GM10847 (cell line): Measurements from ENCODE around the gene TIMM22.

ENCODE experiments used
- POLR2A ChIP-seq: IDR thresholded peaks from 2 replicates; pipeline ENCODE4 v1.6.1; 2011; ENCODE audit not compliant: insufficient read length; ENCODE audit errors: extremely low read depth

Gene TIMM22

GRCh38 chr17:996554-997344 is at the start of gene TIMM22:
TIMM22 (plus strand) TSS chr17:997129; CDS start chr17:997143, 14 bp downstream.
- TF ChIP-seq POLR2A = peak; percentile 91

DNA sequence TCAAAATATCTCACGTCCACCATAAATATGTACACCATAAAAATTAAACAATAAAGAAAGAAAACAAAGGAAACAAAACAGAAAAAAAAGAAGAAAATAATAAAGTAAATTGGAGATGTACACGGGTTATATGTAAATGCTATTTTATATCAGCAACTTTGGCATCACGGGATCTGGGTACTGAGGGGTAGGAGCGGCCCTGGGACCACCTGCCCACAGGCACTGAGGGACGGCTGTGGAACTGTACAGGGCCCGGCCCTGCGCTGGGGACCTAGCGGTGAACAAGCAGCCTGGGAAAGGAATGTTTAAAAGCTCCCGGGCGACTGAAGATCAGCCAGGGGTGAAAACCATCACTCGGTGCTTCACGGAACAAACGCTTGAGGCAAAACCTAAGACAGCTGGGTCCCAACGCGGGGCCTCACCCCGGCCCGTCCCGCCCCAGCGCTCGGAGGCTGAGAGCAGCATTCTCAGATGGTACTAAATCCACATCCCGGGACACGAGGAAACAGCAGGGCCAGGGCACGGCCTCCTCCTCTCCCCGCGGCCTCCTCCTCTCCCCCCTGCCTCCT is 48.6 kb upstream of the TIMM22 start:
- no peak for TF ChIP-seq POLR2A

- TF ChIP-seq POLR2A = no peak
These were observed 47.2 kb upstream of the TIMM22 start for GRCh38 chr17:949623-950303.

- no peak for TF ChIP-seq POLR2A
These were observed 45.4 kb upstream of the TIMM22 start for GRCh38 chr17:951325-952132.

DNA sequence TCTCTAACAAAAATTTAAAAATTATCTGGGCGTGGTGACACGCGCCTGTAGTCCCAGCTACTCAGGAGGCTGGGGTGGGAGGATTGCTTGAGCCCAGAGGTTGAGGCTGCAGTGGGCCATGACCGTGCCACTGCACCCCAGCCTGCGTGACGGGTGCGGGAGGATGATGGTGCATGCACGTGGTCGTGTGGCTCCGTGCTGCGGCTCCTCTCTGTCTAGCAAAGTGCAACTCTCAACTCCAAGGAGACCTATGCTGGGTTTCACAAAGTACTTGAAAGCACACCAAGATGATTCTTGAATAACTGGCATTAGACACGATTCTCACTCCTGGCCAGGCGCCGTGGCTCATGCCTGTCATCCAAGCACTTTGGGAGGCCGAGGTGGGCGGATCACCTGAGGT is 43.2 kb upstream of the TIMM22 start:
- no peak for TF ChIP-seq POLR2A

GRCh38 chr17:954431-955164 is 42.3 kb upstream of the TIMM22 start:
- TF ChIP-seq POLR2A = no peak

GRCh38 chr17:956905-957304 is 40.0 kb upstream of the TIMM22 start:
- TF ChIP-seq POLR2A = no peak

DNA sequence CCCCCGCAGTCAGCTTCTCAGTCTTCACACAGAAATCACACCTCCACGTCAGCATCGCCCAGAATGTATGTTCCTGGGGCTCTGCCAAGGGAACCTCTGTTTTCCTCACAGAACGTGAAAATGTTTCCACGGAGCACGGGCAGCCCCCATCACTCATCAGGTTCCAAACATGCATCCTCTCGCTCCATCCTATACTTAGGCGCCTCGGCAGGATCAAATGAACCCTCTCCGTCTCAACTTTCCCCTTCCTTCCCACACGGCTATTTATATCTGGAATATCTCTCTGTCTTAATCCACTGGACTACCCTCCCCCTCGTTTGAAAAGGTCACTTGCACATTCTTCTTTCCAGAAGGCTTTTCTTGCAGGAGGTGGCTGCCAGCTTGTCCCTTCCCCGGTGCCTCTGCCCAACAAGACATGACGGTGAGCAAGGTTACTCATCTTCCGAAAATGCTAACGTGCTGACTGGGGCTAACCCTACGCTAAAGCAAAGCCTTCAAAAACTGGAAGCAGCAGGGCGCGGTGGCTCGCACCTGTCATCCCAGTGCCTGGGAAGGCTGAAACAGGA is 39.0 kb upstream of the TIMM22 start:
- no peak for TF ChIP-seq POLR2A

DNA sequence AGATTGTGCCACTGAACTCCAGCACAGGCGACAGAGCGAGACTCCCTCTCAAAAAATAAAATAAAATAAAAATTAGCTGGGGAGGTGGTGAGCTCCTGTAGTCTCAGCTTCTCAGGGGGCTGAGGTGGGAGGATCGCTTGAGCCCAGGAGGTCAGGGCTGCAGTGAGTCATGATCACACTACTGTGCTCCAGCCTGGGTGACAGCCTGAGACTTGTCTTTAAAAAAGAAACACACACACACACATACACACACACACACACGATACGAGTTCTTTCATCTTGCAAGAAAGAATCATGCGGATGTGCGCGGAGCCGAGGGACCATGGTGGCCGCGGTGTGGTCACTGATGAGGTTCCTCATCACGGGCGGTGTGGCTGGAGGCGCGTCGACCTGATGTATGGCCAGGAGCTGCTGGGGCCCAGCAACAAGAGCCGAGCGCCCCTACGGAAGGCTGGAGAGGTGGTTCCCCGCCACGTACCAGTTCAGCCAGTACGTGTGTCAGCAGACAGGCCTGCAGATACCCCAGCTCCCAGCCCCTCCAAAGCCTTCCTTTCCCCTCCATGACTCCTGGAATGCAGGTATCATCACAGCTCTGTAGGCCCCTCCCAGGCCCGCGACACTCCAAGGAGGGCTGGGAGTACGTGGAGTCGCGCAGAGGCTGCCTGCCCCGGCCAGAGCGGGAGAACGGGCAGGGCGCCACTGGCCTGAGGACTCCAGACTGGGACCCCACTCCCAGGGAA is 38.0 kb upstream of the TIMM22 start:
- no peak for TF ChIP-seq POLR2A

DNA sequence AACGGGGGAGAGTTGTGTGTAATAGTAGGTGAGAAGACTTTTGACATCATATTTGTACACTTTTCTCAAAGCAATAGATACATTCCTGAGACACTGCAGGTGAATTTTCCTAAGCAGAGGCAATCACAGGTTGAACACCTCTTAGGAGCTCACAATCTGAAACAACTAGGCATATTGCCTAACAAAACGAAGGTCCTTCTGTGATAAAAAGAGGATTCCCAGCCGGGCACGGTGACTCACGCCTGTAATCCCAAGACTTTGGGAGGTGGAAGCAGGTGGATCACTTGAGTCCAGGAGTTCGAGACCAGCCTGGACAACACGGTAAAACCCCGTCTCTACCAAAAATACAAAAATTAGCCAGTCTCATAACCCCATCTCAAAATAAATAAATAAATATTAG is 34.8 kb upstream of the TIMM22 start:
- TF ChIP-seq POLR2A = no peak

GRCh38 chr17:962670-963069 is 34.3 kb upstream of the TIMM22 start:
- no peak for TF ChIP-seq POLR2A

GRCh38 chr17:964876-965275 is 32.1 kb upstream of the TIMM22 start:
- TF ChIP-seq POLR2A = no peak

GRCh38 chr17:965311-965989 is 31.5 kb upstream of the TIMM22 start:
- no peak for TF ChIP-seq POLR2A
